ENCODE results near the gene GSE1.

- TF ChIP-seq CTCF (IDR thresholded peaks at IDR 0.05) = no peak
- TF ChIP-seq POLR2A (IDR thresholded peaks at IDR 0.05) = no peak
- no peak for TF ChIP-seq POLR2AphosphoS5 (IDR thresholded peaks at IDR 0.05)
Measured at GRCh38 chr16:85589688-85590505, 23.2 kb upstream of the GSE1 start.

Data from breast epithelium (tissue), 3 donors.